Pancreas (tissue), 10 donors: Measurements from ENCODE around the gene ZFYVE28. TPM values are rescaled to one million over a fixed set of nuclear protein-coding genes. Genes with fewer than 3 reads are reported as not detected.

Experiments
- ATAC-seq, 4 donors: fragments of 200-7000 bp; cut with Tn5 transposase; one replicate each; pipeline versions ENCODE4 v1.8.0 to v1.9.1; 2020; ENCODE audit warnings: mild to moderate bottlenecking in 4 of 4, moderate library complexity in 4 of 4
- DNase-seq, 6 donors: peaks; one replicate each; pipeline ENCODE4 v3.0.0-alpha.2; 2020
- FAIRE-seq: peaks from 2 replicates; lab custom pipeline; 2012; peaks lifted over from hg19 to GRCh38; lab: Jason Lieb, UNC
- H3K27ac ChIP-seq, 4 donors: fragments of 200-600 bp; sonication (generic); 1 replicate in 3 of 4; 2 replicates in 1 of 4; pipeline versions ENCODE4 v1.5.0 to v1.8.0; 2020
- H3K27me3 ChIP-seq, 4 donors: fragments of 200-600 bp; one replicate each; pipeline ENCODE4 v1.8.0; 2021
- H3K36me3 ChIP-seq, 3 donors: fragments of 200-600 bp; sonication (generic) in 1 of 3; one replicate each; pipeline versions ENCODE4 v1.5.0 to v1.8.0; 2020 to 2021
- H3K4me1 ChIP-seq, 3 donors: fragments of 200-600 bp; one replicate each; pipeline ENCODE4 v1.8.0; 2021
- H3K4me3 ChIP-seq, 4 donors: fragments of 200-600 bp; sonication (generic) in 2 of 4; one replicate each; pipeline versions ENCODE4 v1.5.0 to v1.8.0; 2020 to 2021
- H3K9me3 ChIP-seq, 4 donors: fragments of 200-600 bp; one replicate each; pipeline ENCODE4 v1.8.0; 2021
- CTCF ChIP-seq, 4 donors: fragments of 200-600 bp; sonication (generic) in 3 of 4; IDR thresholded peaks; one replicate each; pipeline versions ENCODE4 v1.5.0 to v1.8.0; 2021; ENCODE audit warnings: antibody characterized with exemption in 4 of 4
- WGBS, 2 donors: extraction: QIAGEN DNeasy Blood & Tissue Kit; methylation state at CpG; one replicate each; pipeline ENCODE4 v1.1.7; 2013; 5-methylcytosine and 5-hydroxymethylcytosine counted together
- intact Hi-C, 3 donors: fragments of 100-400 bp; cut with DNase I; formaldehyde crosslinking; loops; one replicate each; pipeline versions ENCODE4 v1.11.1 to v1.14.2; 2022
- polyA plus RNA-seq, 2 donors: library from polyadenylated mRNA; stranded (reverse); fragments of 200-250 nt; gene quantifications; one replicate each; pipeline ENCODE4 v1.2.3, GENCODE V29; 2013
- total RNA-seq, 6 donors: library from RNA; stranded (reverse); fragmentation: NEBNext Ultra II Directional in 4 of 6; extraction: Animal tissue kit (Norgen Biotek cat#: 25700) in 4 of 6; gene quantifications; one replicate each; pipeline versions ENCODE4 v1.2.1 to v1.2.4, GENCODE V29; 2021 to 2023
- donor health status: healthy with polysubstance abuse.
- donor health status: DM: no; HTN: no; CAD: no; lungs with moderate emphysema.
- donor health status: DM: no; HTN: no; CAD: no.
- donor health status: control.
- donor health status: control.
- donor health status: Bipolar disorder and iron deficiency.
- donor health status: DM: yes; HTN: yes; CAD: no.
- donor health status: DM: no; HTN: no; CAD: no.
- donor health status: DM: no; HTN: no; CAD: no.
- donor health status: DM: yes; HTN: yes; CAD: no.

ZFYVE28 gene
- total and polyA plus RNA-seq, 8 donors: 3.8 to 13.4 (median 6.0) TPM

- no peak for TF ChIP-seq CTCF (IDR thresholded peaks at IDR 0.05)
- H3K27me3 ChIP-seq: no peaks in the 10 kb centered on the region
- intact Hi-C loops: loop anchor here in 2 of 3 donors (10.0 kb wide), 2 partner anchors 218 to 228 kb away; no protein-coding TSS in a partner anchor
- no peak overlapping the region for H3K27ac ChIP-seq
- ATAC-seq: peak in 1 of 4 donors; percentile 14
- H3K4me3 ChIP-seq: no peak overlapping the region
- no peaks in the 10 kb centered on the region for H3K9me3 ChIP-seq
- WGBS, 2 donors: 74 to 81% methylated on average over 19 to 20 of the region's 20 CpGs
- H3K36me3 ChIP-seq: no peaks in the 10 kb centered on the region
- DNase-seq: peak in 1 of 6 donors; percentile 64
- FAIRE-seq: no peak
- no peaks in the 10 kb centered on the region for H3K4me1 ChIP-seq
These were observed 23.9 kb upstream of the ZFYVE28 start for GRCh38 chr4:2442175-2442993.

GRCh38 chr4:2441393-2442174 is 23.1 kb upstream of the ZFYVE28 start:
- intact Hi-C loops: loop anchor here in 2 of 3 donors (10.0 kb wide), 2 partner anchors 217 to 227 kb away; no protein-coding TSS in a partner anchor
- peak; percentile 42 to 72 (median 55) for TF ChIP-seq CTCF (IDR thresholded peaks at IDR 0.05)
- 39 to 48% methylated on average over 13 to 14 of the region's 14 CpGs for WGBS, 2 donors
- FAIRE-seq (no peak), ATAC-seq (peak in 3 of 4 donors; percentile 88 to 98 (median 89)), DNase-seq (peak; percentile 37 to 86 (median 64))
- Histone ChIP-seq H3K36me3 (no peaks in the 10 kb centered on the region), H3K9me3 (no peaks in the 10 kb centered on the region), H3K27ac (no peak overlapping the region), H3K4me1 (no peaks in the 10 kb centered on the region), H3K27me3 (no peaks in the 10 kb centered on the region), H3K4me3 (no peak overlapping the region)

GRCh38 chr4:2438822-2439718 is 20.6 kb upstream of the ZFYVE28 start:
- Histone ChIP-seq H3K36me3 (no peaks in the 10 kb centered on the region), H3K27ac (no peak overlapping the region), H3K27me3 (no peaks in the 10 kb centered on the region), H3K4me1 (no peaks in the 10 kb centered on the region), H3K9me3 (no peaks in the 10 kb centered on the region), H3K4me3 (no peak overlapping the region)
- intact Hi-C loops: no loop called here
- no peak for TF ChIP-seq CTCF (IDR thresholded peaks at IDR 0.05)
- 83 to 89% methylated on average over 15 to 16 of the region's 16 CpGs for WGBS, 2 donors
- DNase-seq (no peak), FAIRE-seq (no peak), ATAC-seq (no peak)

- Histone ChIP-seq H3K4me1 (no peaks in the 10 kb centered on the region), H3K27me3 (no peaks in the 10 kb centered on the region), H3K4me3 (no peak overlapping the region), H3K9me3 (no peaks in the 10 kb centered on the region), H3K36me3 (no peaks in the 10 kb centered on the region), H3K27ac (no peak overlapping the region)
- WGBS, 2 donors: 78 to 80% methylated on average over 25 of the region's 25 CpGs
- ATAC-seq (no peak), DNase-seq (no peak), FAIRE-seq (no peak)
- no peak for TF ChIP-seq CTCF (IDR thresholded peaks at IDR 0.05)
- intact Hi-C loops: no loop called here
These were observed 19.2 kb upstream of the ZFYVE28 start for GRCh38 chr4:2437475-2438215.
